Measurements from ENCODE around the gene CRKL. TPM values are rescaled to one million over a fixed set of nuclear protein-coding genes. Genes with fewer than 3 reads are reported as not detected.
"Not testable (repeated sequence)": the region's sequence is repeated elsewhere in the genome, so short reads cannot be mapped to it uniquely, and the experiment has no call there.

The CRKL gene
- total RNA-seq, 2 experiments from 2014 or later: 57.7 to 70.9 TPM

DNA sequence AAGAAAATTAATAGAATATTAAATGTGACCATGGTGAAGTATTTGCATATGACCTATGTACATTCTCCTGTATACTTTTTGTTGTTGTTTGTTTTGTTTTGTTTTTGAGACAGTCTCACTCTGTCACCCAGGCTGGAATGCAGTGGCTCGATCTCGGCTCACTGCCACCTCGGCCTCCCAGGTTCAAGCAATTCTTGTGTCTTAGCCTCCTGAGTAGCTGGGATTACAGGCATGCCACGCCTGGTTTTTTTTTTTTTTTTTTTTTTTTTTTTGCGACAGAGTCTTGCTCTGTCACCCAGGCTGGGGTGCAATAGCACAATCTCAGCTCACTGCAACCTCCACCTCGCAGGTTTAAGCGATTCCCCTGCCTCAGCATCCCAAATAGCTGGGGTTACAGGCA lies 19.5 kb upstream of the CRKL start:
- H3K36me3 ChIP-seq (ENCODE audit: insufficient read depth, low read length); H3K4me1 ChIP-seq (ENCODE audit: insufficient read depth, low read length, poor library complexity, severe bottlenecking); H3K4me3 ChIP-seq (ENCODE audit: low read depth, low read length, poor library complexity, severe bottlenecking); H3K9me2 ChIP-seq (ENCODE audit: insufficient read depth, low read length); H3K9me3 ChIP-seq (ENCODE audit: low read length); CTCF ChIA-PET (ENCODE audit: unreplicated experiment); H3K27ac ChIP-seq (ENCODE audit: low read depth, low read length, poor library complexity, severe bottlenecking); intact Hi-C loops (cut with micrococcal nuclease; ENCODE audit: unreplicated experiment); DNase-seq (ENCODE audit: low spot score); BruUV-seq (replicated peaks); H2AFZ ChIP-seq (ENCODE audit: low read length); H3K79me2 ChIP-seq (ENCODE audit: insufficient read depth, low read depth, low read length); H3K4me2 ChIP-seq (ENCODE audit: low read length); H4K20me1 ChIP-seq (ENCODE audit: insufficient read depth, low read length): not testable (repeated sequence)
- POLR2A ChIA-PET: interaction anchor here (0.5 kb wide), 1 partner anchor 29 kb away, joined by 3 read pairs; no protein-coding TSS in a partner anchor

DNA sequence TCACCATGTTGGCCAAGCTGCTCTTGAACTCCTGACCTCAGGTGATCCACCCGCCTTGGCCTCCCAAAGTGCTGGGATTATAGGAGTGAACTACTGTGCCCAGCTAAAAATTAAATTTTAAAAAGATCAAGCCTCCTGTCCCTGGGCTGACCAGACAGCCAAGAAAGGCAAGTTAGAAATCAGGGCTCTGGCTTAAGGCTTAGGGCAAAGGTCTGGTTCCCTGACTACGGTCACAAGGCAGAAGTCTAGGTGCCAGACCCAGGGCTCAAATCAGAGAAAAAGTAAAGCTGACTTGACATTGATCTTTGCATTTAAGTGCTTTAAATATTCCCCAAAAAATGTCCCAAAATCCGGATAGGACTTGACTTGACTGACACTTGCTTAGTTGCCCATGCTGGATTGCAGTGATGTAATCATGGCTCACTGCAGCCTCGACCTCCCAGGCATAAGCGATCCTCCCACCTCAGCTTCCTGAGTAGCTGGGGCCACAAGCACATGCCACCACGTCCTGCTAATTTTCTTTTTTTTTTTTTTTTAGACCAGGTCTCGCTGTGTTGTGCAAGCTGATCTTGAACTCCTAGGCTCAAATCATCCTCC lies 17.3 kb upstream of the CRKL start:
- Histone ChIP-seq H3K36me3 (ENCODE audit: insufficient read depth, low read length) (no peaks in the 10 kb centered on the region), H3K79me2 (ENCODE audit: insufficient read depth, low read depth, low read length) (no peaks in the 10 kb centered on the region), H3K4me1 (ENCODE audit: insufficient read depth, low read length, poor library complexity, severe bottlenecking) (no peaks in the 10 kb centered on the region), H3K9me3 (ENCODE audit: low read length) (no peaks in the 10 kb centered on the region), H3K4me3 (ENCODE audit: low read depth, low read length, poor library complexity, severe bottlenecking) (no peak overlapping the region), H2AFZ (ENCODE audit: low read length) (no peak overlapping the region), H3K4me2 (ENCODE audit: low read length) (no peak overlapping the region), H3K27ac (ENCODE audit: low read depth, low read length, poor library complexity, severe bottlenecking) (no peak overlapping the region), H3K9me2 (ENCODE audit: insufficient read depth, low read length) (no peaks in the 10 kb centered on the region), H4K20me1 (ENCODE audit: insufficient read depth, low read length) (no peaks in the 10 kb centered on the region)
- no TSS peak for BruUV-seq (replicated peaks)
- DNase-seq (ENCODE audit: low spot score): no peak
- intact Hi-C loops (cut with micrococcal nuclease; ENCODE audit: unreplicated experiment): no loop called here
- TF ChIP-seq, protein P1, sequence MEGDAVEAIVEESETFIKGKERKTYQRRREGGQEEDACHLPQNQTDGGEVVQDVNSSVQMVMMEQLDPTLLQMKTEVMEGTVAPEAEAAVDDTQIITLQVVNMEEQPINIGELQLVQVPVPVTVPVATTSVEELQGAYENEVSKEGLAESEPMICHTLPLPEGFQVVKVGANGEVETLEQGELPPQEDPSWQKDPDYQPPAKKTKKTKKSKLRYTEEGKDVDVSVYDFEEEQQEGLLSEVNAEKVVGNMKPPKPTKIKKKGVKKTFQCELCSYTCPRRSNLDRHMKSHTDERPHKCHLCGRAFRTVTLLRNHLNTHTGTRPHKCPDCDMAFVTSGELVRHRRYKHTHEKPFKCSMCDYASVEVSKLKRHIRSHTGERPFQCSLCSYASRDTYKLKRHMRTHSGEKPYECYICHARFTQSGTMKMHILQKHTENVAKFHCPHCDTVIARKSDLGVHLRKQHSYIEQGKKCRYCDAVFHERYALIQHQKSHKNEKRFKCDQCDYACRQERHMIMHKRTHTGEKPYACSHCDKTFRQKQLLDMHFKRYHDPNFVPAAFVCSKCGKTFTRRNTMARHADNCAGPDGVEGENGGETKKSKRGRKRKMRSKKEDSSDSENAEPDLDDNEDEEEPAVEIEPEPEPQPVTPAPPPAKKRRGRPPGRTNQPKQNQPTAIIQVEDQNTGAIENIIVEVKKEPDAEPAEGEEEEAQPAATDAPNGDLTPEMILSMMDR (conservative IDR thresholded peaks at IDR 0.05; ENCODE audit: low read length): no peak
- no peak for TF ChIP-seq EZH2phosphoT487 (IDR thresholded peaks at IDR 0.05; ENCODE audit: borderline replicate concordance, low read depth, low read length)
- CTCF ChIA-PET (ENCODE audit: unreplicated experiment): interaction anchor here (0.6 kb wide), 1 partner anchor 13 kb away, joined by 4 read pairs; no protein-coding TSS in a partner anchor
- POLR2A ChIA-PET: interaction anchor here (0.6 kb wide), 1 partner anchor 55 kb away, joined by 3 read pairs; no protein-coding TSS in a partner anchor

DNA sequence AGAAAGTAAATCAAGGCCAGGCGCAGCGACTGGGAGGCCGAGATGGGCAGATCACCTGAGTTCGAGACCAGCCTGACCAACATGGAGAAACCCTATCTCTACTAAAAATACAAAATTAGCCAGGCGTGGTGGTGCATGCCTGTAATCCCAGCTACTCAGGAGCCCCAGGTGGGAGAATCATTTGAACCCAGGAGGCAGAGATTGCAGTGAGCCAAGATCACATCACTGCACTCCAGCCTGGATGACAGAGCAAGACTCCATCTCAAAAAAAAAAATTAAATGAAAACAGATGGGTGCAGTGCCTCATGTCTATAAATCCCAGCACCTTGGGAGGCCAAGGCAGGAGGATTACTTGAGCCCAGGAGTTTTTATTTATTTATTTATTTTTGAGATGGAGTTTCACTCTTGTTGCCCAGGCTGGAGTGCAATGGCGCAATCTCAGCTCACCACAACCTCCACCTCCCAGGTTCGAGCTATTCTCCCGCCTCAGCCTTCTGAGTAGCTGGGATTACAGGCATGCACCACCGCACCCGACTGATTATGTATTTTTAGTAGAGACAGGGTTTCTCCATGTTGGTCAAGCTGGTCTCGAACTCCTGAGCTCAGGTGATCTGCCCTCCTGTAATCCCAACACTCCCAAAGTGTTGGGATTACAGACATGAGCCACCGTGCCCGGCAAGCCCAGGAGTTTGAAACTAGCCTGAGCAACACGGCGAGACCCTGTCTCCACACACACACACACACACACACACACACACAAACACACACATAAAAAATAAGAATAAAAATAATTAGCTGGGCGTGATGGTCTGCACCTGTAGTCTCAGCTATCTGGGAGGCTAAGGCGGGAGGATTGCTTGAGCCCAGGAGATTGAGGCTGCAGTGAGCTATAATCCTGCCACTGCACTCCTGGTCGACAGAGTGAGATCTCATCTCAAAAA lies 15.8 kb upstream of the CRKL start:
- H3K4me1 ChIP-seq (ENCODE audit: insufficient read depth, low read length, poor library complexity, severe bottlenecking); H3K79me2 ChIP-seq (ENCODE audit: insufficient read depth, low read depth, low read length); H3K27ac ChIP-seq (ENCODE audit: low read depth, low read length, poor library complexity, severe bottlenecking); H3K36me3 ChIP-seq (ENCODE audit: insufficient read depth, low read length); intact Hi-C loops (cut with micrococcal nuclease; ENCODE audit: unreplicated experiment); H2AFZ ChIP-seq (ENCODE audit: low read length); CTCF ChIA-PET (ENCODE audit: unreplicated experiment); H4K20me1 ChIP-seq (ENCODE audit: insufficient read depth, low read length); DNase-seq (ENCODE audit: low spot score); H3K4me2 ChIP-seq (ENCODE audit: low read length); H3K4me3 ChIP-seq (ENCODE audit: low read depth, low read length, poor library complexity, severe bottlenecking); H3K9me3 ChIP-seq (ENCODE audit: low read length); H3K9me2 ChIP-seq (ENCODE audit: insufficient read depth, low read length); BruUV-seq (replicated peaks): not testable (repeated sequence)
- POLR2A ChIA-PET: interaction anchor here (1.0 to 1.1 kb wide), 2 partner anchors 11 to 36 kb away, joined by 4 to 5 read pairs; no protein-coding TSS in a partner anchor
